Colonic mucosa (tissue), 4 donors: ENCODE results near the gene OSBPL6. TPM values are rescaled to one million over a fixed set of nuclear protein-coding genes. Genes with fewer than 3 reads are reported as not detected.
"Not testable (repeated sequence)": the region's sequence is repeated elsewhere in the genome, so short reads cannot be mapped to it uniquely, and the experiment has no call there.

Experiments
- DNase-seq: peaks from one replicate; pipeline ENCODE4 v3.0.0-alpha.2; 2020
- H3K27ac ChIP-seq: fragments of 200-600 bp; one replicate; pipeline ENCODE4 v1.8.0; 2021
- H3K27me3 ChIP-seq: fragments of 200-600 bp; one replicate; pipeline ENCODE4 v1.8.0; 2021
- H3K36me3 ChIP-seq: fragments of 200-600 bp; one replicate; pipeline ENCODE4 v1.8.0; 2021
- H3K4me1 ChIP-seq: fragments of 200-600 bp; one replicate; pipeline ENCODE4 v1.8.0; 2021; ENCODE audit warnings: mild to moderate bottlenecking
- H3K4me3 ChIP-seq: fragments of 200-600 bp; one replicate; pipeline ENCODE4 v1.8.0; 2021
- H3K9ac ChIP-seq, 2 donors: one replicate each; pipeline ENCODE4 v1.7.0; 2013; ENCODE audit warnings: control low read depth in 2 of 2, low read depth in 2 of 2, low read length in 2 of 2
- H3K9me3 ChIP-seq: fragments of 200-600 bp; one replicate; pipeline ENCODE4 v1.8.0; 2021
- CTCF ChIP-seq: fragments of 200-600 bp; IDR thresholded peaks from one replicate; pipeline ENCODE4 v1.8.0; 2022; ENCODE audit warnings: antibody characterized with exemption, mild to moderate bottlenecking
- intact Hi-C: fragments of 100-400 bp; cut with DNase I; formaldehyde crosslinking; loops from one replicate; pipeline ENCODE4 v1.14.1; 2022
- total RNA-seq, 2 donors: library from RNA; stranded (reverse); fragmentation: NEBNext Ultra II Directional in 1 of 2; extraction: Animal tissue kit (Norgen Biotek cat#: 25700) in 1 of 2; gene quantifications; one replicate each; pipeline ENCODE4 v1.2.1, GENCODE V29; 2021
- donor health status: healthy.
- donor health status: DM: no; HTN: no; CAD: no.
- donor health status: DM: no; HTN: no; CAD: no.

OSBPL6 gene
- total RNA-seq, 2 donors from 2014 or later = 0.58 to 0.72 TPM

- Histone ChIP-seq H3K27me3 (no peaks in the 10 kb centered on the region), H3K9me3 (no peaks in the 10 kb centered on the region), H3K9ac (no peak overlapping the region), H3K4me3 (no peak overlapping the region), H3K36me3 (no peaks in the 10 kb centered on the region), H3K27ac (no peak overlapping the region), H3K4me1 (no peaks in the 10 kb centered on the region)
- TF ChIP-seq CTCF = no peak
- no peak for DNase-seq
- intact Hi-C loops = no loop called here
Measured at GRCh38 chr2:178422097-178422496, 227.8 kb downstream of the OSBPL6 start.

- H3K36me3 ChIP-seq, H3K4me3 ChIP-seq, H3K27ac ChIP-seq, intact Hi-C loops, H3K4me1 ChIP-seq, H3K9ac ChIP-seq, H3K9me3 ChIP-seq, H3K27me3 ChIP-seq, DNase-seq: not testable (repeated sequence)
Measured at GRCh38 chr2:178423746-178424145, 229.4 kb downstream of the OSBPL6 start.

GRCh38 chr2:178425255-178425827 lies 231.0 kb downstream of the OSBPL6 start:
- no peak for DNase-seq
- no peak overlapping the region for H3K4me3 ChIP-seq
- intact Hi-C loops = no loop called here
- no peaks in the 10 kb centered on the region for H3K4me1 ChIP-seq
- H3K9me3 ChIP-seq = no peaks in the 10 kb centered on the region
- H3K36me3 ChIP-seq = no peaks in the 10 kb centered on the region
- H3K27me3 ChIP-seq = no peaks in the 10 kb centered on the region
- TF ChIP-seq CTCF = no peak
- no peak overlapping the region for H3K27ac ChIP-seq
- H3K9ac ChIP-seq = no peak overlapping the region

GRCh38 chr2:178426388-178426787 lies 232.1 kb downstream of the OSBPL6 start:
- H3K9ac ChIP-seq = no peak overlapping the region
- H3K36me3 ChIP-seq = no peaks in the 10 kb centered on the region
- H3K27me3 ChIP-seq = no peaks in the 10 kb centered on the region
- no peak for DNase-seq
- H3K9me3 ChIP-seq = no peaks in the 10 kb centered on the region
- no peak overlapping the region for H3K4me3 ChIP-seq
- no peaks in the 10 kb centered on the region for H3K4me1 ChIP-seq
- intact Hi-C loops = no loop called here
- H3K27ac ChIP-seq = no peak overlapping the region
- no peak for TF ChIP-seq CTCF

- no peak for DNase-seq
- H3K4me1 ChIP-seq = no peaks in the 10 kb centered on the region
- no peaks in the 10 kb centered on the region for H3K27me3 ChIP-seq
- intact Hi-C loops = no loop called here
- H3K4me3 ChIP-seq = no peak overlapping the region
- TF ChIP-seq CTCF = no peak
- H3K9ac ChIP-seq = no peak overlapping the region
- H3K27ac ChIP-seq = no peak overlapping the region
- H3K9me3 ChIP-seq = no peaks in the 10 kb centered on the region
- H3K36me3 ChIP-seq = no peaks in the 10 kb centered on the region
Measured at GRCh38 chr2:178427458-178427857, 233.1 kb downstream of the OSBPL6 start.

- DNase-seq = no peak
- Histone ChIP-seq H3K4me1 (no peaks in the 10 kb centered on the region), H3K9me3 (no peaks in the 10 kb centered on the region), H3K9ac (no peak overlapping the region), H3K36me3 (no peaks in the 10 kb centered on the region), H3K27ac (no peak overlapping the region), H3K4me3 (no peak overlapping the region), H3K27me3 (no peaks in the 10 kb centered on the region)
- intact Hi-C loops = no loop called here
- no peak for TF ChIP-seq CTCF
Measured at GRCh38 chr2:178428396-178428806, 234.1 kb downstream of the OSBPL6 start.
